Cardiac muscle cell (in vitro differentiated cells and primary cell): ENCODE data around the gene MAP1A. TPM values are rescaled to one million over a fixed set of nuclear protein-coding genes. Genes with fewer than 3 reads are reported as not detected.

Source experiments
- DNase-seq, 2 donors: peaks; one replicate each; pipeline versions ENCODE4 v3.0.0 to v3.0.0-alpha.2; 2010 to 2017; ENCODE audit warnings: low read depth in 1 of 2, low spot score in 1 of 2
- H3K27ac ChIP-seq: fragments of 200-600 bp; sonication (generic); 2 replicates; pipeline ENCODE4 v1.5.1; 2016
- H3K27me3 ChIP-seq: fragments of 200-600 bp; sonication (generic); 2 replicates; pipeline ENCODE4 v1.6.0; 2016; ENCODE audit warnings: control low read depth
- H3K36me3 ChIP-seq: fragments of 200-600 bp; sonication (generic); 2 replicates; pipeline ENCODE4 v1.5.1; 2016; ENCODE audit warnings: control low read depth
- H3K4me1 ChIP-seq: fragments of 200-600 bp; sonication (generic); 2 replicates; pipeline ENCODE4 v1.8.1; 2017; ENCODE audit warnings: low read depth, mild to moderate bottlenecking, mixed run types
- H3K4me3 ChIP-seq: fragments of 200-600 bp; sonication (generic); 2 replicates; pipeline ENCODE4 v1.5.1; 2016; ENCODE audit warnings: mild to moderate bottlenecking
- H3K9me3 ChIP-seq: fragments of 200-600 bp; sonication (generic); 2 replicates; pipeline ENCODE4 v1.5.1; 2017; ENCODE audit warnings: low read depth, mild to moderate bottlenecking, control low read depth
- polyA plus RNA-seq: library from polyadenylated mRNA; unstranded; fragments of >200 nt; fragmentation: Nextera tagmentation; extraction: Ambion mirVana; gene quantifications from 2 replicates; pipeline ENCODE4 v1.2.1, GENCODE V29; 2016
- total RNA-seq: library from RNA; depleted of rRNA; stranded (reverse); fragments of >200 nt; gene quantifications from 2 replicates; pipeline ENCODE4 v1.2.3, GENCODE V29; 2016
- TF ChIP-seq, protein P1 (sequence below): IDR thresholded peaks from 2 replicates; pipeline ENCODE4 v1.5.1; 2012; ENCODE audit warnings: low read depth, mild to moderate bottlenecking, low read length

The MAP1A gene
- total and polyA plus RNA-seq, 2 experiments from 2014 or later = 19.3 to 30.6 TPM

DNA sequence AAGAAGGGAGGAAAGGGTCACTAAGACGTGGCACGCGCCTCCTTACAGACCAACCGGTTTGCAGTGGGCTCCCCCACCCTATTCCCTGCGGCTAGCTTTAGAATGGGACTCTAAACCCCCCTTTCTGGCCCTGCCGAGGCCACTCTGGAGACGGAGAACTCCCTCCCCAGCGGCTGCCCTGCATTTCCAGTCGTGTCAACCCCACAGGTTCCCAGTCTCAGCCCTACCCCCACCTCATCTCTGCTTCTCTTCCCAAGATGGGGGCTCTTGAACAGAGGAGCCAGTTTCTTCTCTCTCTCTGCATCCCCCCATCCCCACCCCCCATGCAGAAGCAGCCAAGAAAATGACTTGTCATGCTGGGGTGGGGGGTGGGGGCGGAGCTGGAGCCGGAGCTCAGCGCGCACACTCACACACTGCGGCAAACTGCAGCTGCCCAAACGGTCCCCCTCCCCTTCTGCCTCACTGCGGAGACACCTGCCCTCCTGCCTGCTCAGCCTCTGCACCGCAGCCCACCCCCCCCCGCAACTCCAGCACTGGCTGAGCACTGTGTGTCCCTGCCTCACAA, 871 bp downstream of the MAP1A start:
- no peaks in the 10 kb centered on the region for H3K9me3 ChIP-seq
- H3K27ac ChIP-seq = peak overlapping the region; percentile 82
- no peaks in the 10 kb centered on the region for H3K27me3 ChIP-seq
- H3K4me1 ChIP-seq = peaks cover 22% of the 10 kb centered on the region
- peaks cover 18% of the 10 kb centered on the region for H3K36me3 ChIP-seq
- TF ChIP-seq, protein P1, sequence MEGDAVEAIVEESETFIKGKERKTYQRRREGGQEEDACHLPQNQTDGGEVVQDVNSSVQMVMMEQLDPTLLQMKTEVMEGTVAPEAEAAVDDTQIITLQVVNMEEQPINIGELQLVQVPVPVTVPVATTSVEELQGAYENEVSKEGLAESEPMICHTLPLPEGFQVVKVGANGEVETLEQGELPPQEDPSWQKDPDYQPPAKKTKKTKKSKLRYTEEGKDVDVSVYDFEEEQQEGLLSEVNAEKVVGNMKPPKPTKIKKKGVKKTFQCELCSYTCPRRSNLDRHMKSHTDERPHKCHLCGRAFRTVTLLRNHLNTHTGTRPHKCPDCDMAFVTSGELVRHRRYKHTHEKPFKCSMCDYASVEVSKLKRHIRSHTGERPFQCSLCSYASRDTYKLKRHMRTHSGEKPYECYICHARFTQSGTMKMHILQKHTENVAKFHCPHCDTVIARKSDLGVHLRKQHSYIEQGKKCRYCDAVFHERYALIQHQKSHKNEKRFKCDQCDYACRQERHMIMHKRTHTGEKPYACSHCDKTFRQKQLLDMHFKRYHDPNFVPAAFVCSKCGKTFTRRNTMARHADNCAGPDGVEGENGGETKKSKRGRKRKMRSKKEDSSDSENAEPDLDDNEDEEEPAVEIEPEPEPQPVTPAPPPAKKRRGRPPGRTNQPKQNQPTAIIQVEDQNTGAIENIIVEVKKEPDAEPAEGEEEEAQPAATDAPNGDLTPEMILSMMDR = no peak
- DNase-seq = peak; percentile 41 to 55
- H3K4me3 ChIP-seq = peak overlapping the region; percentile 50

DNA sequence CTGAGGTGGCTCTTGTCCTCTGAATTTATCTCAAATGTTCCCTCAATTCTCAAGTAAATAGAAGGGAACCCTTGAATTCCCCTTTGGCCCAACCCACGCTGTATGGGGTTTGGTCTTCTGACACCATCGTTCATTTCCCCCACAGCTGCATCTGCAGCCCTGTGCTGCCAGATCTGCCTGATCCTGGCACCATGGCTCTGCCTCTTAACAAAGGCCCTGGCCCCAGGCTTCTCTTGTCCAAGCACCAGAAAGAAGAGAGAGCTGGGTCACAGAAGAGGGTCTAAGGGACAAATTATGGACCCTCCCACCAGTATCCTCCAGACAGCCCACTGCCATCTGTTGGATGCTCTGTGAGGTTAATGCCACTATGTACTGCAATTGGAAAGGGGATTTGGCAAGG, 1.8 kb downstream of the MAP1A start:
- TF ChIP-seq, protein P1 = no peak
- Histone ChIP-seq H3K27me3 (no peaks in the 10 kb centered on the region), H3K4me1 (peaks cover 22% of the 10 kb centered on the region), H3K36me3 (peaks cover 18% of the 10 kb centered on the region), H3K27ac (no peak overlapping the region), H3K4me3 (peak overlapping the region; percentile 50), H3K9me3 (no peaks in the 10 kb centered on the region)
- no peak for DNase-seq

DNA sequence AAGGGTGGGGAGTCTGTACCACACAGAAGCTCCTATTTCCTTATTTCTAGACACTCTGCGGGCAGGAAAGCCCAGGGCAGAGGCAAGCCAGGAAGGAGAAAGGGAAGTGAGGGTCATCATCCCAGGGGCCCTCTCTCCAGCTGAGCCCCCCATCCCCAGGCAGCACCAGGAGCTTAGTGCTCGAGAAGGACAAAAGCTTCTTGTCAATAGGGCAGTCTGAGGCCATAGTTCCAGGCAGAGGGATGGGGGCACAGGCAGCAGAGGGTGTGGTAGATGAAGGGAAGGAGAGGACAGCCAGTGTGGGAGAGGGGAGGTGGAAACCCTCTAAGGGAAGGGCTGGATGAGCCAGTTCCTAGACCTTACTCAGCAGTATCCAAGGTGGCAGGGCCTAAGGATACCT, 2.7 kb downstream of the MAP1A start:
- Histone ChIP-seq H3K9me3 (no peaks in the 10 kb centered on the region), H3K36me3 (peaks cover 18% of the 10 kb centered on the region), H3K27me3 (no peaks in the 10 kb centered on the region), H3K4me3 (no peak overlapping the region), H3K4me1 (peaks cover 22% of the 10 kb centered on the region), H3K27ac (no peak overlapping the region)
- TF ChIP-seq, protein P1 = no peak
- DNase-seq = no peak

DNA sequence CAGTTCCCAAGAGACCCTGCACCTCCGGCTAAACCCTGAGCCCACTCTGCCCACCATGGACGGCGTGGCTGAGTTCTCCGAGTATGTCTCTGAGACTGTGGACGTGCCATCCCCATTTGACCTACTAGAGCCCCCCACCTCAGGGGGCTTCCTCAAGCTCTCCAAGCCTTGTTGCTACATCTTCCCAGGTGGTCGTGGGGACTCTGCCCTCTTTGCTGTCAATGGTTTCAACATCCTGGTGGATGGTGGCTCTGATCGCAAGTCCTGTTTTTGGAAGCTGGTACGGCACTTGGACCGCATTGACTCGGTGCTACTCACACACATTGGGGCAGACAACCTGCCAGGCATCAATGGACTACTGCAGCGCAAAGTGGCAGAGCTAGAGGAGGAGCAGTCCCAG, 4.0 kb downstream of the MAP1A start:
- no peak overlapping the region for H3K27ac ChIP-seq
- no peaks in the 10 kb centered on the region for H3K27me3 ChIP-seq
- TF ChIP-seq, protein P1 = no peak
- H3K9me3 ChIP-seq = no peaks in the 10 kb centered on the region
- H3K4me1 ChIP-seq = peaks cover 14% of the 10 kb centered on the region
- no peak for DNase-seq
- H3K36me3 ChIP-seq = peaks cover 18% of the 10 kb centered on the region
- H3K4me3 ChIP-seq = no peak overlapping the region

DNA sequence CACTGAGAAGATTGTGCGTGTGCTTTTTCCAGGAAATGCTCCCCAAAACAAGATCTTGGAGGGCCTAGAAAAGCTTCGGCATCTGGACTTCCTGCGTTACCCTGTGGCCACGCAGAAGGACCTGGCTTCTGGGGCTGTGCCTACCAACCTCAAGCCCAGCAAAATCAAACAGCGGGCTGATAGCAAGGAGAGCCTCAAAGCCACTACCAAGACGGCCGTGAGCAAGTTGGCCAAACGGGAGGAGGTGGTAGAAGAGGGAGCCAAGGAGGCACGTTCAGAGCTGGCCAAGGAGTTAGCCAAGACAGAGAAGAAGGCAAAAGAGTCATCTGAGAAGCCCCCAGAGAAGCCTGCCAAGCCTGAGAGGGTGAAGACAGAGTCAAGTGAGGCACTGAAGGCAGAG, 4.8 kb downstream of the MAP1A start:
- TF ChIP-seq, protein P1 = no peak
- Histone ChIP-seq H3K4me1 (peaks cover 7% of the 10 kb centered on the region), H3K4me3 (no peak overlapping the region), H3K27ac (no peak overlapping the region), H3K27me3 (no peaks in the 10 kb centered on the region), H3K36me3 (peaks cover 18% of the 10 kb centered on the region), H3K9me3 (no peaks in the 10 kb centered on the region)
- DNase-seq = no peak
